ENCODE data around the gene HHAT.

HHAT gene

DNA sequence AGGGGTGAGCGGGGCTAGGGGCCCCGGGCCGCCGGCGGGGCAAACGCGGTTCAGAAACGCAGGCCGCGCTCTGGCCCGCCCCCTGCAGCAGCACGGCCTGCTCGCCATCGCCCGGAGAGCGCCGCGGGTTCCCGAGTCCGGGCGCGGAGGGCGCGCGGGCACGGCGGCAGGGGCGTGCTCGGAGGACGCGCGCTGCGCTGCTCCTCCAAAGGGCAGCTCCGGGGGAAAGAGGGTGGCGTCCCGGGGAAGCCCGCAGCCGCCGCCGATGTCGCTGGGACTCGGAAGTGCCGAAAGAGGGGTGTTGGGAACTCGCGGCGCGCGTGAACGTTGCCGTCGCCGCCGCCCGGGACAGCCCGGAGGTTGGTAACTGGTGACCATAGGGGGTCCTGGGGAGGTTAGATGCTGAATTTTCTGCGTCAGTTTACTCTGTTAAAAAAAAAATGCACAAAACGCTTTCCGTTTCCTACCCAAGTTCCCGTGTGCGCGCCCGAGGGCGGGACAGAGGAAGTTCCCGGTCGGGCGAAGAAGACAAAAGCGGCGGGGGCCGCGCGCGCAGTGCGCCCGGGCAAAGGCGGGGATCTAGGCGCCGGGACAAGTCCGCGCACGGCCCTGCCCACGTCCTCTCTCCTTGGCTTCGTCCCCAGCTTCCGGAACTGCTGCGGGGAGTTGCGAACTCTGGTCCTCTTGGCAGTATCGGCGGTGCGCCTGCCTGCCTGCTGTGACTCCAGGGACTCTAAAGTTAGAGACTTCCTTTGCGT, at the start of gene HHAT:
TSS of gene HHAT (plus strand) at position 157 of the 758 bp plus-strand sequence. CDS start 20,074 bp downstream, outside the sequence.
- peak within 1 kb of the TSS; percentile 90 for H3K4me3 Mint-ChIP-seq
- H3K9me3 Mint-ChIP-seq = no peaks in the 10 kb centered on the region
- H3K36me3 Mint-ChIP-seq (ENCODE audit: low read depth) = no peaks in the 10 kb centered on the region
- peaks cover 36% of the 10 kb centered on the region for H3K4me1 Mint-ChIP-seq (ENCODE audit: low read depth)
- H3K27ac Mint-ChIP-seq = peak within 1 kb of the TSS; percentile 90
- peaks cover 10% of the 10 kb centered on the region for H3K27me3 Mint-ChIP-seq

DNA sequence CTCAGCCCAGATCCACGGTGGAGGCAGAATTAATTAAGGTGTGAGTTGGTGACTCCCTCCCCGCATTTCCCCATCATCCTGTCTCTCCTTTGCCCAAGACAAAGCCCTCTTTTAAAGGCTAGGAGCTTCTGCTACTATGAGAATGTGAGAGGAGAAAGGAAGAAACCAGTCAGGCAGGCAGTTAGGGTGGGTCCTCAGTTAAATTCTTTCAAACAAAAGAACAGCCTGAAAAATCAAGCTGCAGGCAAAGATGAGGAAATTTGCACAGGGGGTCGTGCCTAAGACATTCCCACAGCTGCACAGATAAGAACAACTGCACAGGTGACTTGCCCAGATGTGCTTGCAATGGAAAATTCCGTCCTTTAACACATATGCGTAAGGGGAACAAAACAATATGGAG, 48.5 kb upstream of the HHAT start:
- no peak overlapping the region for H3K27ac Mint-ChIP-seq
- peaks cover 33% of the 10 kb centered on the region for H3K27me3 Mint-ChIP-seq
- peaks cover 12% of the 10 kb centered on the region for H3K9me3 Mint-ChIP-seq
- no peak overlapping the region for H3K4me3 Mint-ChIP-seq
- H3K36me3 Mint-ChIP-seq (ENCODE audit: low read depth) = no peaks in the 10 kb centered on the region
- no peaks in the 10 kb centered on the region for H3K4me1 Mint-ChIP-seq (ENCODE audit: low read depth)

- Mint-ChIP-seq H3K4me3 (no peak overlapping the region), H3K9me3 (no peaks in the 10 kb centered on the region), H3K4me1 (ENCODE audit: low read depth) (no peaks in the 10 kb centered on the region), H3K36me3 (ENCODE audit: low read depth) (no peaks in the 10 kb centered on the region), H3K27me3 (peaks cover 54% of the 10 kb centered on the region), H3K27ac (no peak overlapping the region)
These were observed 40.6 kb upstream of the HHAT start for GRCh38 chr1:210288116-210288515.

DNA sequence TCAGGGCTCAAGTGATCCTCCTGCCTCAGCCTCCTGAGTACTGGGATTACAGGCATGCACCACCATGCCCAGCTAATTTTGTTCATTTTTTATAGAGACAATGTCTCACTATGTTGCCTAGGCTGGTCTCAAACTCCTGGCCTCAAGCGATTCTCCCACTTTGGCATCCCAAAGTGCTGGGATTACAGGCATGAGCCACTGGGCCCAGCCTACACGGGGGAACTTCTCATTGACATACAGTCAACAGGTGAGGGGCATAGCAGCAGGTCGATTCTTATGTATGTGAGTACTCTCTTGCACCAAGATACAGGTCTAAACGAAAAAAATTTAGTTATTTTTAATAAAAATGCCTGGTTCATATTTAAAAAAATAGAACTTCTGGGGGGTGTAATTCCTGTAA, 39.5 kb upstream of the HHAT start:
- Mint-ChIP-seq H3K4me3 (no peak overlapping the region), H3K4me1 (ENCODE audit: low read depth) (no peaks in the 10 kb centered on the region), H3K27me3 (peaks cover 52% of the 10 kb centered on the region)

DNA sequence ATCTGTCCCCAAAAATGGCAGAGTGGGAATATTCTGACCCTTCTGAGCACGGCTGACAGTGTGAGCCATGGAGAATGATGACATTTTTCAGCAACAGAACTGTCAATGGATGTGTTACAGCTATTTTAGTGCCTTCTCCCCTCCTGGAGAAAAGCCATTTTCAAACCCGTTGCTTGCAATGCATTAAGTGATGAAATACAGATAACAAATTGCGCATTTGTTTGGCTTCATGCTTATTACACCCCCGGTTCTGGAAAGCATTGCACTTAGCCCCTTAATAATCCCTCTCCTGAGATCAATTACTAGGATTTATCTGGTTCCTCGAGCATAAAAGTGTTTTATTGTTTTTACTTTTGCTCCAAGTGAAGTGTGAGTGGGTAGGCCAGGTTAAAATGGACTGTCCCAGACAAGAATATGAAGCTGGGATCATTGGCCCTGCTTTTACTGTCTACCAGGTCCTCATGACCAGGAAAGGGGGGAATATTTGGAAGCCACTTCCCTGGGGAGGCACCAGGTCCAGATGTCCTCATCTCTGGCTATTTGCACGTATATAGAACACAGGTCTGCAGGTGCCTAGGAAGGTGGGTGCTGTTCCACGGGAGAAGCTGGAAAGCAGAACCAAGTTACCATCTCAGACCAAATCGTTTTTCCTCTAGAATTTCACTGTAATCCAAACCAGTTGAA, 37.5 kb upstream of the HHAT start:
- H3K4me1 Mint-ChIP-seq (ENCODE audit: low read depth) = no peaks in the 10 kb centered on the region
- no peak overlapping the region for H3K4me3 Mint-ChIP-seq
- H3K9me3 Mint-ChIP-seq = no peaks in the 10 kb centered on the region
- no peaks in the 10 kb centered on the region for H3K36me3 Mint-ChIP-seq (ENCODE audit: low read depth)
- peaks cover 55% of the 10 kb centered on the region for H3K27me3 Mint-ChIP-seq
- H3K27ac Mint-ChIP-seq = no peak overlapping the region

More for the DNA sequence above, 39.5 kb upstream of the HHAT start:
- Mint-ChIP-seq H3K27ac (no peak overlapping the region), H3K9me3 (no peaks in the 10 kb centered on the region), H3K36me3 (ENCODE audit: low read depth) (no peaks in the 10 kb centered on the region)

- no peaks in the 10 kb centered on the region for H3K9me3 Mint-ChIP-seq
- H3K4me3 Mint-ChIP-seq = no peak overlapping the region
- peaks cover 59% of the 10 kb centered on the region for H3K27me3 Mint-ChIP-seq
These were observed 36.9 kb upstream of the HHAT start for GRCh38 chr1:210291786-210292230.

DNA sequence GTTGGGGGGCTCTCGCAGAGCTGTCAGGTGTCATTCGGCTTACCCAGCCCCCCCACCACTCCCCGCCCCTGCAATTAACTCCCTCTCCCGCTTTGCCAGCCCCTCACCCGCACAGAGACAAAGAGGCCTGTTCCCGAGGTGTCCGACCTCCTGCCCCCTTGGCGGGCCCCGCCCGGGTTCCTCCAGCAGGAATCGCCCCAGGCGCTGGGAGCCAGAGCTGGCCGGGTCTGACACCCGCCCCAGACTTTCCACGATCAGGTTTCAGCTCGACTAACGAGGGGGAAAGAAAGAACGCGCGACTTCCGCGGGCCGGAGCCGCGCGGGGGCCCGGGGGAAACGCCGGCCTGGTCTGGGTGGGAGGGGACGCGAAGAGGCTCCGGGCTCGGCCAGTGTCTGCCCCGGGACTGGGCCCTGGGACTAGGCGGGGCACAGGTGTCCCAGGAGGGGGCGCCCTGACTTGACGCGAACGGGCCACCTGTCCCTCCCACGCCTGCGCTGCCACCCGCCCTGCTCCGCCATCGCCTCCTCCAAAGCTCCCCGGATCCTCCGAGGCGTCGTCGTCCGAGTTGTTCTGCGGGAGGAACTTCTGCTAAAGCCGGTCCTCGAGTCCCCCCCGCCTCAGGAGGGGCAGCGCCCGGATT, 36.4 kb upstream of the HHAT start:
- Mint-ChIP-seq H3K9me3 (no peaks in the 10 kb centered on the region), H3K27me3 (peaks cover 64% of the 10 kb centered on the region), H3K36me3 (ENCODE audit: low read depth) (no peaks in the 10 kb centered on the region), H3K27ac (no peak overlapping the region), H3K4me1 (ENCODE audit: low read depth) (no peaks in the 10 kb centered on the region), H3K4me3 (peak overlapping the region; percentile 30)

More at GRCh38 chr1:210291786-210292230, 36.9 kb upstream of the HHAT start:
- Mint-ChIP-seq H3K27ac (no peak overlapping the region), H3K36me3 (ENCODE audit: low read depth) (no peaks in the 10 kb centered on the region), H3K4me1 (ENCODE audit: low read depth) (no peaks in the 10 kb centered on the region)

DNA sequence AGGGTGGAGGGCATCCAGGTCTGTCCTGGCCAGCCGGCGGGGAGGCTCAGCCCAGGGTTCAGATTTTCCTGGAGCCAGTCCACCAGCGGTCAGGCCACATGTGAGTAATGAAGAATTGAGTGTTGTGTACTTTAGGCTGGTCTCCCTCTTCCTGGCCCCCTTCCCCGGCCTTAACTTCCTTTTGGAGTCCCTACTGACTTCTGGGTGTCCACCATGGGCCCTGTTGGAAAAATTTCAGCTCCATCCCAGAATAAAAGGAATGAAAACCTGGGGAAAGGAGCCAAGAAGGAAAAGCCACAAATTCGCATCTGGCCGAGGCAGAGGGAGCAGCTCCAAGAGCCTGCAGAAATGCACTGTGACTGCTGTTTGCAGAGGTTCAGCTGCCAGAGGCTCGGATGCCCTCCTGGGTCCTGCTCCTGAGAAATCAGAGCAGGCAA, 35.5 kb upstream of the HHAT start:
- H3K4me1 Mint-ChIP-seq (ENCODE audit: low read depth) = no peaks in the 10 kb centered on the region
- H3K27me3 Mint-ChIP-seq = peaks cover 67% of the 10 kb centered on the region
- no peaks in the 10 kb centered on the region for H3K36me3 Mint-ChIP-seq (ENCODE audit: low read depth)
- H3K4me3 Mint-ChIP-seq = no peak overlapping the region
- no peak overlapping the region for H3K27ac Mint-ChIP-seq
- no peaks in the 10 kb centered on the region for H3K9me3 Mint-ChIP-seq

DNA sequence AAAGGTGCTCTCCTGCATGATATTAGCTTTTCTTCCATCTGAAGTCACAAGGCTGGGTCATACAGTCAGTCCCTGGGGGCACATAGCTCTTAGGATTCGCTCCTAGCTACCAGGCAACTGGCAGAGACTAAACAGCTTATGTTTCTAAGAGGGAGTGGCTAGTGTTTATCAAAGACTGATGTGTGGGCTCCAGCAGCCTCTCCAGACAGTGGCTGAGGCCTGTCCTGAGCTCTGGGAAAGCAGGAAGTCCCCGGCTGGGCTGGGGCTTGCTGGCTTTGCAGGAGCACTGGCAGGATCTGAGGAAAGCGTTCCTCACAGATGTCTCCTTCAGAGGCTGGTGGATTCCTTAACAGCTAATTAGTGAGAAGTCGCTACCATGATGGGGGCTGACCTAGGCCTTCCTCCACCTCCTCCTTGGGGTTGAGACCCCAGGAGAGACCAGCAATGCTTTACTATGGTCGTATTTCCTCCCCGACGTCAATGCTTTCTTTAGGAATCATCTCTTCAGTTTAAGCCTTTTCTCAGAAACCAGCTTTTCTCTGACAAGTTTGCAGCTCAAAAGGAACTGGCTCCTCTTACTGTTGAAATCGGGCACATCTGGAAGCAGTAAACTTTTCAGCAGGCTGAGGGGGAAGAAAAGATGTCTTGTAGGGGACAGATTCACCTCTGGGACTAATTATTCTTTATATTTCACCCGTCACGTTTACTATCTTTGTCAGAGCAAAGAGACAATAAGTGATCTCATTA, 33.5 kb upstream of the HHAT start:
- Mint-ChIP-seq H3K4me1 (ENCODE audit: low read depth) (no peaks in the 10 kb centered on the region), H3K36me3 (ENCODE audit: low read depth) (no peaks in the 10 kb centered on the region), H3K27ac (no peak overlapping the region), H3K4me3 (no peak overlapping the region), H3K27me3 (peaks cover 59% of the 10 kb centered on the region), H3K9me3 (no peaks in the 10 kb centered on the region)

GRCh38 chr1:210296682-210297081, 32.0 kb upstream of the HHAT start:
- Mint-ChIP-seq H3K4me3 (no peak overlapping the region), H3K9me3 (no peaks in the 10 kb centered on the region), H3K36me3 (ENCODE audit: low read depth) (no peaks in the 10 kb centered on the region), H3K4me1 (ENCODE audit: low read depth) (no peaks in the 10 kb centered on the region), H3K27ac (no peak overlapping the region), H3K27me3 (peaks cover 47% of the 10 kb centered on the region)

GRCh38 chr1:210298296-210298695, 30.4 kb upstream of the HHAT start:
- Mint-ChIP-seq H3K9me3 (no peaks in the 10 kb centered on the region), H3K27me3 (peaks cover 43% of the 10 kb centered on the region), H3K36me3 (ENCODE audit: low read depth) (no peaks in the 10 kb centered on the region), H3K27ac (no peak overlapping the region), H3K4me3 (no peak overlapping the region), H3K4me1 (ENCODE audit: low read depth) (no peaks in the 10 kb centered on the region)

GRCh38 chr1:210298936-210299335, 29.8 kb upstream of the HHAT start:
- no peaks in the 10 kb centered on the region for H3K9me3 Mint-ChIP-seq
- H3K4me1 Mint-ChIP-seq (ENCODE audit: low read depth) = no peaks in the 10 kb centered on the region
- no peaks in the 10 kb centered on the region for H3K36me3 Mint-ChIP-seq (ENCODE audit: low read depth)
- H3K27me3 Mint-ChIP-seq = peaks cover 41% of the 10 kb centered on the region
- no peak overlapping the region for H3K4me3 Mint-ChIP-seq
- H3K27ac Mint-ChIP-seq = no peak overlapping the region

DNA sequence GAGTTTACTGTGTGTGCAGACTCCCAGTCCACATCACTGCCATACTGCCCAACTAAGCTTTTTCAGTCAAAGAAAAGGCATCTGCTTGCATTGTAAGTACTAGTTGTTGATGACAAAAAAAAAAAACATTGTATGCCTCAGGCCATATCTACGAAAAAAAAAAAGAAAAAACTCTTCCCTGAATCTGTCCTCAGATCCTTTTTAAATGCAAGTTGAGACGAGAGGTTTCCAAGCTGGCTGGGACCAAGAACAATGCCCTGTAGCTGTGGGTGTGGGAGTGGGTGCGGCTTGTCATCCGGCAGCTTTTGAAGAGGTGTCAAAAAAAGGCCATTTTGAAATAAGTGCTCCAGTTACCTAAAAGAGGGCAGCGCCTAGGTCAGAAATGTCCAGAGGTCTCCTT, 29.2 kb upstream of the HHAT start:
- Mint-ChIP-seq H3K4me1 (ENCODE audit: low read depth) (no peaks in the 10 kb centered on the region), H3K4me3 (no peak overlapping the region), H3K9me3 (no peaks in the 10 kb centered on the region), H3K27me3 (peaks cover 41% of the 10 kb centered on the region), H3K36me3 (ENCODE audit: low read depth) (no peaks in the 10 kb centered on the region), H3K27ac (no peak overlapping the region)

GRCh38 chr1:210300923-210301614, 27.6 kb upstream of the HHAT start:
- H3K4me1 Mint-ChIP-seq (ENCODE audit: low read depth) = no peaks in the 10 kb centered on the region
- no peak overlapping the region for H3K4me3 Mint-ChIP-seq
- H3K9me3 Mint-ChIP-seq = no peaks in the 10 kb centered on the region
- no peak overlapping the region for H3K27ac Mint-ChIP-seq
- peaks cover 33% of the 10 kb centered on the region for H3K27me3 Mint-ChIP-seq
- H3K36me3 Mint-ChIP-seq (ENCODE audit: low read depth) = no peaks in the 10 kb centered on the region
